ENCODE data around the gene UPP2.

The UPP2 gene

DNA sequence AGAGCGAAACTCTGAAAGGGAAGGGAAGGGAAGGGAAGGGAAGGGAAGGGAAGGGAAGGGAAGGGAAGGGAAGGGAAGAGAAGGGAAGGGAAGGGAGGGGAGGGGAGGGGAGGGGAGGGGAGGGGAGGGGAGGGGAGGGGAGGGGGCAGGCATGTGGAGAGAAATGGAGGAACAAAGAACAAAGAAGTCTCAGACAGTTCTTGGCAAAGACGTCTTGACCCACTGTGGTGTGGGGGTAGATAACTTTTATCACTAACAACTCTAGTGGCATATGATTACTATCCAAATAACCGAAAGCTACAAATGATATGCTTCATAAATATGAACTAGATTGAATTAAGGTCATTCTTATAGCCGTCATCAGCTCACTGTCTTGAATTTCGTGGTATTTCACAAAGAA is 3.2 kb downstream of the UPP2 start:
- no peak for DNase-seq (ENCODE audit: low read depth in 2 of 2)

DNA sequence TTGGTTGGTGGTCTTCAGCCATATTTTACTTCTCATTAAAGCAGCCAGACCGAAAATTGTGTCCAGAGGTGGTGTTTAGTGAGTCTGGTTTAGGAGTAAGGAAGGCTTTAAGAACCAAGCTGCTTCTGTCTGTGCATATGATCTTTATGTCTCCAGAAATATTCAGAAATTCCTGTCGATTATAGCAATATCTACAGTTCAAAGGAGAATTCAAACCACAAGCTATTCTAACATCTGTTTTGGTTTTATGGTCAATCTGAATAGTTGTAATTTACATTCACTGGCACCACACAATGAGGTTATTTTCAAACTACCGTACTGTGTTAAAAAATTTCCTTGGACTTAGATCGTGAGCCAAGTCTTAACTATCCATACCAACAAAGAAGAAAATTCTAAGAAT is 11.3 kb downstream of the UPP2 start:
- no peak for DNase-seq (ENCODE audit: low read depth in 2 of 2)

DNA sequence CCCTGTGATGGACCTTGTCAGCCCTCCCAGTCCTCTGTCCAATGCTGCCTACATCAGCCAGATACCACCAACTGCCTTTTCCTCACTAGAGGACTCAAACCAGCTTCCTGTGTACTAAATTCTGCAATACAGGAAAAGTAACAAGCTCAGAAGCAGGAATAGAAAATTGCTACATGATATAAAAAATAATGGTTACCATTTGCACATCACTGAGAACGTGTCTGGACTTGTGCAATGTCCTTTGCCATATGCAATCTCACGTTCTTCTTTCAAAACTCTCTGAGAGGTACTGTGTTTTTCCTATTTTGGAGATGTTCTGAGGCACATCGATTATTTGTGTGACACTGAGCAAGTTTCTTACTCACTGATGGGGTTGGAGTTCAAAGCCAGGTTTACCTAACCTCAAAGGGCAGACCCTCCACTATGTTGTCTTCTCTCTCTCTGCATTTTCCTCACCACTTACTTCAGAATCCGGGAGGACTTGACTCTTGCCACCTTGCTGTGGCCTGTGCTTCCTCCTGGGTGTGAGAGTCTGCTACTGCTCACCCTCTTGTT is 12.1 kb downstream of the UPP2 start:
- DNase-seq (ENCODE audit: low read depth in 2 of 2): no peak

DNA sequence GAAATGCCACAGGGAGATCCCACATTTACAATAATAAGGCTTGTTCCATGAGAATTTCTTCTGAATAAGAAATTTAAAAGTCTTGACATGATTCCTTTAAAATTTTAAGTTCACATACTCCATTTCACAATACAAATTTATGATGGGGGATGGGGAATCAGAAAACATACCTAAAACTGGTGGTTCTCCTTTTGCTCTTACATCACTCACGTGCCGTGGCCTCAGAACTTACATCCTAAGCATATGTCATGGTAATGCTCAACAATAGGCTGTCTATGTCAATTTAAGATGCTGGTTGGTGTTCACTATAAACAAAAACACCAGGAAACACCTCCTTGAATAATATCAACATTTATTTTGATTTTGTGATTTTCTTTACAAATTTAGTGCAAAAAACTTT is 12.8 kb downstream of the UPP2 start:
- DNase-seq (ENCODE audit: low read depth in 2 of 2): no peak

DNA sequence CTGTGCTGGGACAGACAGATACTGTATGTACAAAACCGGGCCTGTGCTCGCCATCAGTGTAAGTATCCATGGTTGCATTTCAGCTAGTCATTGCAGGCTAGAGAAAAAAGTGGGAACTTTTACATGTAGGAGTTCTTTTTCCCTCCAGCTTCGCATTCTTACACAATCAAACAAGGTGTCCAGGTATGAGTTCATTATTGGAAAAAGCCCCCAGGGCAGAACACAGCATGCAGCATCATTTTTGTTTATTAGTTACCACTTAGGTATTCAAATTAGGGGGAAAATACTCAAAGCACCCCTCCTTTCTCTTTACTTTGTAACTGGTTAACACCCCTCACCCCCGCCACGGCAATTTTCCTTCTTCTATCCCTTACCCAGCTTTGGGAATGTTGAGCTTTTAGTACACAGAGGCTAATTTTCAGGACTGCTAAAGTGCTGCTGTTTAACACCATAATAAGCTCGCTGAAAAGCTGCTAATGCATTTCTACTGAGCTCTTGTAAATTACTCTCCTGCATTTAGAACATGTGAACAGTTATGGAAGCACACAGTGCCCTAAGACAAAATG is 13.6 kb downstream of the UPP2 start:
- DNase-seq (ENCODE audit: low read depth in 2 of 2): no peak

DNA sequence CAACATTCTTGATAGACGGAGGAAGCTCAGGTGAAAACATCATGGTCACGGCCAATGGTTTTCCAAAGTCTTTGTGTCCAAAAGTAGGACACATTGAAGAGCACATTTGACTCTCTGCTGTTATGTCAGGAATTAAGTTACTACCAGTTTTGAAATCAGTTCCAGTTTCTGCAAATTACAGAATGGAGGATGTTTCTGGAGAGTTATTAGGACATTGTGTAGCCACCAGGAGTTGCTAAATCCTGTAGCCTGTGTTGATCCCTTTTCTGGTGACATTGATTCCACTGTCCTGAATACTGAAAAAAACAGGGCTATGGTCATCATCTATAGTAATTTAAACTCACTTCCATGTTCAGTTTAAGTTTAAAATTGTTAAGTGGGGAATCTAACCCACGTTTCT is 15.3 kb downstream of the UPP2 start:
- no peak for DNase-seq (ENCODE audit: low read depth in 2 of 2)

DNA sequence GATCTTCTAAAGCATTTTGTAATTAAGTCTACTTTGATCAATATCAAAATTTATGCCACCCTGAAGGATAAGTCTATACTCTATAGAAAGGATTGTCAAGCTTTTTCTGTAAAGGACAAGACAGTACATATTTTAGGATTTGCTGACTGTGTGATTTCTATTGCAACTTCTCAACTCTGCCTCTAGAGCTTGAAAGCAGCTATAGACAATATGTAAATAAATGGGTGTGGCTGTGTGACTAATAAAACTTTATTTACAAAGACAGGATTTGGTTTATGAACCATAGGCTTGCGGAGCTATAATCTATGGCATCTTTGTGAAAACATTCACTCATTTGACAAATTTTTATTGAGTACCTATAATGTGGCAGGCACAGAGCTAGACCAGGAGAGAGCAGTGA is 18.4 kb downstream of the UPP2 start:
- no peak for DNase-seq (ENCODE audit: low read depth in 2 of 2)

DNA sequence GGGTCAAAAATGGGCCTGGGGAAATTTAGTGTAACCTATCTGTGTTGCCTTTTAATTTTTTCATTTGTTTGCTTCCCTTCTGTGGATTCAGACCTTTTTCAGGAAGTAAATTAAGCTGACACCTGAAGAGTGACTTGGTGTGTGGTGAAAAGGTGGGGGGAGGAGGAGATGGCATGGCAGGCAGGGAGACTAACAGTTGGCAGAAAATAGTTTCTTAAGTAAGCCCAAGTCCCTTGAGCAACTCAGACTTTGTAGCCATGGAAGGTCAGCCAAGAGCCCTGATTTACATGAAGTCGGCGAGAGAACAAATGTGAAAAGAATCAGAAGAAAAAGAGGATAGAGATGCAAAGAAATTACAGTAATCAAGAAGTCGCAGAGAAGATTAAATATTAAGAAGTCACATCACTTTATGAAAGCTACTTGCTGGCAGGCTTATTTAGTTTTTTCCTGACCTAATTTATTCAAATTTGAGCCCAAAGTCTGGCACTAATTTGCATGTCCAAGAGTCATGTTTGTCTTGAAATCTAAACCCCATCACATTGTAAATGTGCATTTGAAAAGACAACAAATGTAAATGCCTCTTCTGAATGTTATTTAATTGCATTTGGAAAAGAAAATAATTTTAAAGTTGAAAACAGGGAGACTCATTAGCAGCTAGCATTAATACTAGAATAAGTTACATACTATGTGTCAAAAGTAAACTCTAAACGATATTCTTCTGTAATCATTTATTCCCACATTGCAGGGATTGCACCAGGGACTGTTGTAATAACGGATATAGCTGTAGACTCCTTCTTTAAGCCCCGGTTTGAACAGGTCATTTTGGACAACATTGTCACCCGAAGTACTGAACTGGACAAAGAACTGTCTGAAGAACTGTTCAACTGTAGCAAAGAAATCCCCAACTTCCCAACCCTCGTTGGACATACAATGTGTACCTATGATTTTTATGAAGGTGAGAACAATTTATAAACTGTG is 19.3 kb downstream of the UPP2 start:
- DNase-seq (ENCODE audit: low read depth in 2 of 2): no peak

DNA sequence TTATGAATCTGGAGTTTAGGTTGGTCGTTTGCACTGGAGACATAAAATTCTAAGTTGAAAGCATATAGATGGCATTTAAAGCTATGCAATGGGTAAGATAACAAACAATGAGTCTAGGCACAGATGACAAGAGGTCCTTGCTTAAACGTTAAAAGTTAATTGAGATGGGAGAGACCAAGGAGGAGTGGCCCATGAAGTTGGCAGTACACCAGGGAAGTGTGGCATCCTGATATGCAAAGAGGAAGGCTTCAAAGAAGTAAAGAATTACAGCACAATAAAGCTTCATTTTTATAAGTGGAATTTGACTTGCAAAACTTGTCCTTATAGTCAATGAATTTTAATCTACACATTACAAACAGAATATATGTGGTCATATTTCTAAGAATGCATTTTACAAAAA is 23.2 kb downstream of the UPP2 start:
- no peak for DNase-seq (ENCODE audit: low read depth in 2 of 2)

DNA sequence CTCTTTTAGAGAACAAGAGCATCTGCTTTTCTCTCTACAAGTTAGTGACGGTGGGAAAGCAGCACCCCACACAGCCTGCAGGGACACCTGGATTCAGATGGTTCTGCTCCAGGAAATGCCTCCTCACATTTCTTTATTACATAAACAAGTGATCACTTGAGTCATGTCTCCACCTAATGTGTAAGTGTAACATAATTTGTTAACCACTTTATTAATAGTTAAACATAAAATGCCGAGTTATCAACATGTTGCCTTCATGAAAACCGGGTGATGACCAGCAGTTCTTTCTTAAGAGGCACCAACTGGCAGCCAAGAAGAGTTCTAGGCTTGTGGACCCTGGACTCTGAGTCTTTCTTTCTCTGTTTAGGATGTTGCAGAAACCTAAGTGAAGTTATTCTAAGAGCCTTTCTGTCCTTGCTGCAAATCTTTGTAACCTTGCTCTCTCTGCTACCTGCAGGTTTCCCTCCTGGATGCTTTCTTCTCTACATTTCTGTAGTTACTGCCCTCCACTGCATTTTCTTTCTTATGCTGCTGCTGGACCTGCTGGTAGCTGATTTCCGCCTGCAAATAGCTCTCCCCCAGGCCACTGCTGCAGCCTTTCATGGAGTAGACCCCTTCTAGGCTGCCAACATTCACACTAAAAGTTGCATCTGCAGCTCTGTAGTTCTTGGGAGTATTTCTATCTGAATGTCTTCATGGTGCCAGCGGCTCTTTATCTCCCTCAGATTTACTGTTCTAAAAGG is 24.3 kb downstream of the UPP2 start:
- DNase-seq (ENCODE audit: low read depth in 2 of 2): no peak

DNA sequence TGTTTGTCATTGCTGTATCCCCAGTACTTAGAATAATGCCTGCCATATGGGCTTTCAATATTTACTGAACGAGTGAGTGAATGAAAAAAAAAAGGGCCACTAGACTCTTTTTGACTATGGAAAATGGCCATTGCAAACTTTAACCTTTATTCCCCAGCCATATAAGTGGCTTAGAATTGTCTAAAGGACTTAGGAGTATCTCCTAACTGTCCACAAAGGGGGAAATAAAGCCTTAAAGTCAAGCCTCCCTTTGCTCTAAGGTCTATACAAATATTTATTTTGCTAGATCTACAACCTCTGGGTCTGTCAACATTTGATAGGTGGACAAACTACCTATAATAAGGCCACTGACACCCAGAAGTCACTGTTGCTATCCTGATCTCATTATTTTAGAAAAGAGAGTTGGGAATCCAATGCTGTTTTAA is 25.7 kb downstream of the UPP2 start:
- no peak for DNase-seq (ENCODE audit: low read depth in 2 of 2)

DNA sequence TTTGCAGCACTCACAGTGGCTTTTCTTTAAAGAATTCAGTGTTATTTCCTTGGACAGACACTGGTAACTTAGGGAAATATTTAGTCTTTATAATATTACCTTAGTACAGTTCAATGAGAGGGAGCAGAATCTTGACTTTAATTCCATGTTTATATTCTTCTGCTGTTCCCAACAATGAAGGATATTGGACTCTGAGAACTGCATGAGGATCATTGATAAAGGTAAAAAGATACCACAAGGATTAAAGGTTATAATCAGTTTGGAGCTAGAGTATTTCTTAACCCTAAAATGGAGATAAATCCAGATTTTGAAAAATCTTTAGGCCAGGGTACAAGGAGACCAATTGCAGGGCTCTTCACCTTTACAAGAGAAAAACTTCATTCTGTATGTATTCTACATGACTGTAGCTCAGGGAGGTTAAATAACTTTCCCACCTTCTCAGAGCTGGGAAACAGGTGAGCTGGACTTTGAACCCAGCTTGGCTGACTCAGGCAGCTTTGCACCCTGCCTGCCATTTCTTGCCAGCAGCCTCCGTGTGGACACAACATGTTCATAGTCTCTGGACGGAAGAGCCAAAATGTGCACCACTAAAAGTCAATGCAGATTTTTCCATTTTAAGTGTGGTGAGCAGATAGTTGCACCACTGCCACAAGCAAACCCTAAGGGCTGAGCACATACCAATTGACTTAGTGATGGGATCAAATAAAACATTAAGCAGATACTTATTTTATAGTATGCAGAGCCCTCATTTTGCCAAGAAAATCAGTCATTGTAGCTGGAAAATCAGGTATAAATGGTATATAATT is 26.7 kb downstream of the UPP2 start:
- DNase-seq (ENCODE audit: low read depth in 2 of 2): no peak

DNA sequence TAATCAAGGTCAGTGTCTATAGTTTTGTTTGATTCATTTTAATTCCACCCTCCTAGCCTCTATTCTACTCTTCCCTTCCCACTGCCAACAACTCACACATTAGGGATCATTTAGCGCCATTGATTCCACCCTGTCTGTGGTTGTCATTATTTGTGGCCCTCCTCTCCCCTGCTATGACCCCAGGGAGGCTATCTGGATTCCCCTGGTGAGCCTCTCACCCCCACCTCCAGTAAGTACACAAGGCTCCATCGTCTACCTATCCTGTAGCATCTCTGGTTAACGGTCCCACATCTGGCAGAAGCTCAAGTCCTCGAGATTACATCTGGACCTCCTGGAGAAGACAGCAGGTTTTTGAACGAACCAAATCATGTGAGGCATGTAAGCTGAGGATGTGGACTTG is 27.4 kb downstream of the UPP2 start:
- DNase-seq (ENCODE audit: low read depth in 2 of 2): no peak

DNA sequence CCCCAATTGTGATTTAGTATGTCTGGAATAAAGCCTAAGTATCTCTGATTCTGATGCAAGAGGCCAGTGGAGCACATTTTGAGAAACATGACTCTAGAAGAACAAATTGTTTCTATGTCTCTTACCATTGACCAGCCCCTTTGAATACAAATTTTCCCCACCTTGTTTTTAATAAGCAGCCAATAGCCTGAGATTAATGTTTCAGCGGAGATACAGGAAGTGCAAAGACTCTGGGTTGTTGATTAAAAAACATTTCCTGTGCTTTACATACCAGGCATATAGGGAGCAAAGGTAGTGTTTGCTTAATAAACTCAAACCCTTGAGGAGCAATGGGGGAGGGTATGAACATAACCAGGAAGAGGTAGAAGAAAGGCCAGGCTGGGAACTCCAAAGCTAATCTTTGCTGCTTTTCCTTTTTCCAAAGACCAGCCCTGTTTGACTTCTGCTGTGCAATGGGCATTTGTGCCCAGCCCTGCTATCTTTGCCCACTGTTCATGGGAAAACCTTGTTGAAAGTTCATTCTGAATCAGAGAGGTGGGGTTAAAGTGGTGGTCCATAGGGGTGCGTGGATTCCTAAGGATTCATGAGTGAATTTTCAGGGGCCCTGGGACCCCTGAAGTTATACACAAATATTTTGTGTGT is 29.3 kb downstream of the UPP2 start:
- DNase-seq (ENCODE audit: low read depth in 2 of 2): no peak

DNA sequence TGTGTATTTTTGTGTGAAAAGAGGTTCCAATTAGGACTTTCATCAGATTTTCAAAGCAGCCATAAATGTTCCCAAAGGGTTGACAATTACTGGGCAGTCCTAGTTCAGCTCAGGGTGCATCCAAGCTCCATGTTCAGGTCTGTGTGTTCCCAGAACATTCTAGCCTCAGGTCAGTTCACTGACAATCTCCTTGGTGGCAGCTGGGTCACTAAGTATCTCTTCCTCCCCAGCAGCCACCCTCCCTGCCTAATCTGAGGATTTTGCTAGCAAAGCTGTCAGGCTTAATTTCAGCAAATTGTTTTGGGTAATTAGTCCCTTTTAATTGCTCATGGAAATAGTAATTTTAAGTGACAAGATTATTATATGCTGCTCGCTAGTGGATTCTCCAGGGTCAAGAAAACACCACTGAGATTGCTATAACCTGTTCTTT is 29.8 kb downstream of the UPP2 start:
- DNase-seq (ENCODE audit: low read depth in 2 of 2): no peak

DNA sequence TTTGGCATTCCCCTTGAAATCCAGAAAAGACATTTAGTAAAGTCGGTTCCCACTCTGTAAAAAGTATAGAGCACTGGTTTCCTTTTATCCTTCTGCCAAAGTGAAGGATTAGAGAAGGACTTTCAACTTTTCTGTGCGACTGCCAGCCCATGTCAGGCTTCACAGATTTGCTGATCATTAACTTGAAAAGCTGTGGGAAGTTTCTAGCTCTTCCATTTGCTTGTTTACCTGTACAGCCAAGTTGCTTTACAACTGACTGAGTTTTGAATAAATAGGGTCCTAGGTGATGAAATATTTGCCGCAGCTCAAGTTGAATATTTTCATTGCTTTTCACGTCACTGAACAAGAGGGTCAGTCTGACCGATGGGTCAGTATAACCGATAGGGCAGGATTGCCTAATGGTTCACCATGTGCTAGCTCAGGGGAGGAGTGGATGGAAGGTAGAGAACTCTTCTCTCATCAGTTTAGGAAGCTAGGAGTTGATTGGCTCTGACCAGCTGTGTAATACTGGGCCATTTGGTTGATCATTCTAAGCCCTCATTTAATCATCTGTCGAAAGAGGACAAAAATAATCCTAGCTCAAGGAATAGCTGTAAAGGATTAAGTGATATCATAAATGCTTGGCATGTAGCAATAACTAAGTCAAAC is 30.4 kb downstream of the UPP2 start:
- no peak for DNase-seq (ENCODE audit: low read depth in 2 of 2)

DNA sequence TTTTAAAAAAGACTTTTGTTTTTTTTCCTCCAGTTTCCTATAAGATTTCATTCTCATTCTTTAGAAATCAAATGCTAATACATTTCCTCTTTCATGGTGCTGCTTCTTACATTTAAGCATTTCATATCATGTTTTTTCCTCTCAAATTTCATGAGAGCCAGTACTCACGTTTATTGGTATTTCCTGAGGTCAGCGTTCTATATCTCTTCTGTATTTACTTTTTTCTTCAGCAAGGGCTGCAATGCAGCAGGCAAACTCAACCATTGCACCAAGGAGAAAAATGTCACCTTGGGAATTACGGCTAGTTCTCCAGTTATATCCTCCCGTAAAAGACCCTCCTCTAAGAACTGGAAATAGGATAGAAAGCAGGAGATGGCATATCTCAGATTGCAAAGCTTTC is 32.4 kb downstream of the UPP2 start:
- DNase-seq (ENCODE audit: low read depth in 2 of 2): no peak

DNA sequence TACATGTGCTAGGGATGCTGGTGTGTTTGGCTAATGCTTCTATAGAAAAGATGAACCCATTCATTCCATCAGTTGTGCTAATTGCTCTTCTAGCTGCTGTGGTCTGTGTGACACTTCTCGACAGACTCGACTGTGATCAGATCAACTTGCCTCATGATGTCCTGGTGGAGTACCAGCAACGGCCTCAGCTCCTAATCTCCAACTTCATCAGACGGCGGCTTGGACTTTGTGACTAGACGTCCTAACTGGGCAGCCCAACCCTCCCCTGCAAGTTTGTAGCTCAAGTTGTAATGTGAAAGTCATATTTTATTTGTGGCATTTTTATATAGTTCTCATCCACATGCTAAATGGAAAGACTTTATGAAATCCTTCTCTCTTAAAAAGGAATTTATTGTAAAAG is 33.0 kb downstream of the UPP2 start:
- DNase-seq (ENCODE audit: low read depth in 2 of 2): no peak

DNA sequence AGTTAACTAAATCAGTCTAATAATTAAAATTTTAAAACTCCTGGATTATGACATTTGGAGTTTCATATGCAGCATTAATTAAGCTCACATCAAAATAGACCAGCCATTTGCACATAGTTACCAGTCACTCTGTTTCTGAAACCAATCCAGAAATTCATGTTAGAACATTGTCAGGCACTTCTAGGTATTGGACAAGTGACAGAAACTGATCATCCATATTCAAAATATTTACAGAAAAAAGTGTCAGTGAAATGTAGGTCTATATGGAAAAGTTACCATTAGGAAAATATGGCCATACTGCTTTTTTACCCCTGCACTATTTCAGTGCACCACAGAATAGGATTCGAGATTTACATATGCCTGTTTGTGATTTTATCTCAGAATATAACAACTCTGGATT is 33.4 kb downstream of the UPP2 start:
- no peak for DNase-seq (ENCODE audit: low read depth in 2 of 2)

DNA sequence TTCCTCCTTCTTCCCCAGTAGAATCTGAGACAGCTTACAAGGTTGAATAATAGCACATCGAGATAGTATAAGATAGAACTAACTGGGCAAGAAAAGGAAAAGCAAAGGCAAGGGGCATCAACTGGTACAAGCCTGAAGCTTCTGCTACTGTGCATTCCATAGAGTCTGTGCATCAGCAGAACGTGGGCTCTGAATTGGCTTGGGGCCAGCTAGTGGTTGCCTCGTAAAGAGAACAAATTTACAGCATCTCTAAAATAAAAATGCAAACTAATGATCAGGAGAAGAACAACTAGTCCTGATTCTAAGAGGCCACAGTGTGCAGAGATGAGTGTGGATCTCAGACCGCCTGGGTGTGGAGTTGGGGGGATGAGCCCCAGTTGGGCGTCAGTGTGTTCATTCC is 36.6 kb downstream of the UPP2 start:
- DNase-seq (ENCODE audit: low read depth in 2 of 2): no peak

DNA sequence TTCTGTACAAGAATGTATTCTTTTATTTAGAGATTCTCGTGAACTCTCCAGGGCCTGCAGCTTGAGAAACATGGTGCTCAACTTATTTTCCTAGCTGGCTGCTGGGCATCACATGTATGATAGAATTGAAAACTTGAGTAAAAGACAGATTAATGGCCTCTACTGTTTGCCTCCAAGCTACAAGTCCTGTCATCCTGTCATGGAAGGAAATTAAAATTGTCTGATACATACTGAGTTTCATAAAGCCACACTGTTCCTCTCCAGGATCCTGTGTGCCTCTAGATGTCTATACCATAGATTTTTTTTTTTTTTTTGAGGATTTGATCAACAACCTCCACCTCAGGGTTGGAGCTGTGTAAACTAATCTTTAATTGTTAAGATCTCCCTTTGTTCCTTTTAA is 38.5 kb downstream of the UPP2 start:
- DNase-seq (ENCODE audit: low read depth in 2 of 2): no peak

Data from stimulated activated CD8-positive, alpha-beta memory T cell treated with anti-CD3 and anti-CD28 coated beads, Interleukin-15, amount 100 ng/mL, for 4 hours (primary cell).